K562 (cell line): ENCODE data around the gene DNAH1. TPM values are rescaled to one million over a fixed set of nuclear protein-coding genes. Genes with fewer than 3 reads are reported as not detected.

ENCODE experiments used
- BHLHE40 ChIP-seq: IDR thresholded peaks from 2 replicates; pipeline ENCODE4 v1.6.1; 2011; ENCODE audit warnings: low read length, improper control_type of control experiment
- CREM ChIP-seq: IDR thresholded peaks from 2 replicates; pipeline ENCODE4 v1.6.1; 2014; ENCODE audit warnings: antibody characterized with exemption, low read depth
- FOXA1 ChIP-seq: fragments of 450-650 bp; IDR thresholded peaks from 2 replicates; pipeline ENCODE4 v1.6.1; 2016; ENCODE audit warnings: mild to moderate bottlenecking, borderline replicate concordance
- GABPB1 ChIP-seq: sonication (generic); formaldehyde crosslinking; IDR thresholded peaks from 2 replicates; pipeline ENCODE4 v1.8.0; 2022; ENCODE audit warnings: mild to moderate bottlenecking, missing genetic modification reagents
- MCM2 ChIP-seq: fragments of 450-650 bp; IDR thresholded peaks from 2 replicates; pipeline ENCODE4 v1.6.1; 2017; ENCODE audit warnings: low read depth, mild to moderate bottlenecking
- RNF2 ChIP-seq: sonication (generic); IDR thresholded peaks from 2 replicates; pipeline ENCODE4 v1.6.1; 2016
- XRCC5 ChIP-seq: fragments of 200-400 bp; formaldehyde crosslinking; IDR thresholded peaks from 2 replicates; pipeline ENCODE4 v1.6.1; 2017; ENCODE audit warnings: low read depth, mild to moderate bottlenecking, low read length
- YY1 ChIP-seq, 3 experiments: IDR thresholded peaks; 2 replicates each; pipeline ENCODE4 v1.6.1; 2011; ENCODE audit warnings: low read length in 2 of 3, mild to moderate bottlenecking in 2 of 3, moderate library complexity in 2 of 3, borderline replicate concordance in 1 of 3, control low read depth in 1 of 3, low read depth in 1 of 3; ENCODE audit not compliant: insufficient read depth in 3 of 3, insufficient replicate concordance in 2 of 3, control insufficient read depth in 1 of 3, insufficient read length in 1 of 3; ENCODE audit errors: extremely low read depth in 1 of 3
- ZNF695 ChIP-seq: fragments of 450-650 bp; formaldehyde crosslinking; IDR thresholded peaks from 2 replicates; pipeline ENCODE4 v1.4.0; 2020; ENCODE audit warnings: mild to moderate bottlenecking, moderate library complexity
- polyA plus RNA-seq, 8 experiments: library from polyadenylated mRNA; depleted of rRNA in 4 of 8; stranded (reverse) in 5 of 8; unstranded in 3 of 8; fragments of >200 nt; fragmentation: Nextera tagmentation in 2 of 8; fragmentation: Illumina TruSeq in 1 of 8; extraction: Ambion mirVana in 2 of 8; extraction: Trizol in 1 of 8; gene quantifications; 2 replicates each; pipeline versions ENCODE4 v1.2.1 to v1.2.3, GENCODE V29; 2011 to 2014; ENCODE audit warnings: inconsistent platforms in 1 of 8, missing spikeins in 1 of 8
- total RNA-seq, 7 experiments: library from RNA; depleted of rRNA in 6 of 7; stranded (reverse); fragments of >200 nt in 6 of 7; fragmentation: Illumina TruSeq in 2 of 7; extraction: Trizol in 2 of 7; gene quantifications; 2 replicates each; pipeline versions ENCODE4 v1.2.1 to v1.2.3, GENCODE V29; 2011 to 2021; ENCODE audit warnings: low replicate concordance in 1 of 7
- TF ChIP-seq, protein P1 (sequence below): sonication (generic); formaldehyde crosslinking; IDR thresholded peaks from 2 replicates; pipeline ENCODE4 v1.8.0; 2022; ENCODE audit warnings: missing genetic modification reagents, mild to moderate bottlenecking, moderate library complexity, borderline replicate concordance
- TF ChIP-seq, protein P2 (sequence below): fragments of 250-450 bp; sonication (Bioruptor Pico); IDR thresholded peaks from 2 replicates; pipeline ENCODE4 v1.5.0; 2021
- TF ChIP-seq, protein P3 (sequence below): sonication (generic); formaldehyde crosslinking; IDR thresholded peaks from 2 replicates; pipeline ENCODE4 v1.9.0; 2022; ENCODE audit warnings: mild to moderate bottlenecking, missing genetic modification reagents
- TF ChIP-seq, protein P4 (sequence below): fragments of 250-450 bp; sonication (Bioruptor Pico); IDR thresholded peaks from 2 replicates; pipeline ENCODE4 v1.4.0; 2020; ENCODE audit warnings: mild to moderate bottlenecking, moderate library complexity

DNAH1 gene
- total and polyA plus RNA-seq, 9 of the 15 experiments (the other 6 are each of a cell fraction or from before 2014, with no cell fraction given) = 0.04 to 0.84 (median 0.50) TPM

DNA sequence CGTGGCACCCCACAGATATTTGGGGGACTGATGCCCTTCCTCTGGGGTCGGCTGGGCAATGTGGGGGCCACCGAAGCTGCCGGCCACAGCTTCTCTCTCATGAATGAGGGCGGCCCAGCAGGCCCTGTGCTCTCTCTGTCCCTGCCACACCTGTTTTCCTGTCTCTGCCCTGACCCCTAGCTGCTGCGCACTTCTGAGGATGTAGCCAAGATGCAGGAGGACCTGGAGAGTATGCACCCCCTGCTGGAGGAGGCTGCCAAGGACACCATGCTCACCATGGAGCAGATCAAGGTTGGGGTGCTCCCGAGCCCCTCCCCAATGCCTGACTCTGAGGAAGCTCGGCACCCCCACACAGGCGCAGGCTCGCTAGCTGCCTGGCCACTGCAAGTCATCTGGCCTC is 69.0 kb downstream of the DNAH1 start (continued):
- TF ChIP-seq YY1 (IDR thresholded peaks at IDR 0.05; ENCODE audit: borderline replicate concordance in 1 of 3, control insufficient read depth in 1 of 3, extremely low read depth in 1 of 3, insufficient read depth in 3 of 3, insufficient read length in 1 of 3, insufficient replicate concordance in 2 of 3, low read depth in 1 of 3, low read length in 2 of 3) (peak in 1 of 3 experiments; percentile 16), BHLHE40 (0 out of 2 replicates have a peak, but pooled peaks have one; percentile 18), FOXA1 (no peak), ZNF695 (CRISPR knock-in tag) (no peak), CREM (peak; percentile 31; the same call in 1 of the 2 replicates), XRCC5 (peak; percentile 59; the same call in 1 of the 2 replicates), GABPB1 (CRISPR knock-in tag) (peak; percentile 24; the same call in 1 of the 2 replicates), RNF2 (no peak), MCM2 (no peak)
- TF ChIP-seq, protein P1, sequence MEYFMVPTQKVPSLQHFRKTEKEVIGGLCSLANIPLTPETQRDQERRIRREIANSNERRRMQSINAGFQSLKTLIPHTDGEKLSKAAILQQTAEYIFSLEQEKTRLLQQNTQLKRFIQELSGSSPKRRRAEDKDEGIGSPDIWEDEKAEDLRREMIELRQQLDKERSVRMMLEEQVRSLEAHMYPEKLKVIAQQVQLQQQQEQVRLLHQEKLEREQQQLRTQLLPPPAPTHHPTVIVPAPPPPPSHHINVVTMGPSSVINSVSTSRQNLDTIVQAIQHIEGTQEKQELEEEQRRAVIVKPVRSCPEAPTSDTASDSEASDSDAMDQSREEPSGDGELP = peak; percentile 51; the same call in 1 of the 2 replicates
- TF ChIP-seq, protein P2, sequence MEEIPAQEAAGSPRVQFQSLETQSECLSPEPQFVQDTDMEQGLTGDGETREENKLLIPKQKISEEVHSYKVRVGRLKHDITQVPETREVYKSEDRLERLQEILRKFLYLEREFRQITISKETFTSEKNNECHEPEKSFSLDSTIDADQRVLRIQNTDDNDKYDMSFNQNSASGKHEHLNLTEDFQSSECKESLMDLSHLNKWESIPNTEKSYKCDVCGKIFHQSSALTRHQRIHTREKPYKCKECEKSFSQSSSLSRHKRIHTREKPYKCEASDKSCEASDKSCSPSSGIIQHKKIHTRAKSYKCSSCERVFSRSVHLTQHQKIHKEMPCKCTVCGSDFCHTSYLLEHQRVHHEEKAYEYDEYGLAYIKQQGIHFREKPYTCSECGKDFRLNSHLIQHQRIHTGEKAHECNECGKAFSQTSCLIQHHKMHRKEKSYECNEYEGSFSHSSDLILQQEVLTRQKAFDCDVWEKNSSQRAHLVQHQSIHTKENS (CRISPR knock-in tag) = no peak
- TF ChIP-seq, protein P3, sequence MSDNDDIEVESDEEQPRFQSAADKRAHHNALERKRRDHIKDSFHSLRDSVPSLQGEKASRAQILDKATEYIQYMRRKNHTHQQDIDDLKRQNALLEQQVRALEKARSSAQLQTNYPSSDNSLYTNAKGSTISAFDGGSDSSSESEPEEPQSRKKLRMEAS (CRISPR knock-in tag) = peak; percentile 57; the same call in 1 of the 2 replicates
- TF ChIP-seq, protein P4, sequence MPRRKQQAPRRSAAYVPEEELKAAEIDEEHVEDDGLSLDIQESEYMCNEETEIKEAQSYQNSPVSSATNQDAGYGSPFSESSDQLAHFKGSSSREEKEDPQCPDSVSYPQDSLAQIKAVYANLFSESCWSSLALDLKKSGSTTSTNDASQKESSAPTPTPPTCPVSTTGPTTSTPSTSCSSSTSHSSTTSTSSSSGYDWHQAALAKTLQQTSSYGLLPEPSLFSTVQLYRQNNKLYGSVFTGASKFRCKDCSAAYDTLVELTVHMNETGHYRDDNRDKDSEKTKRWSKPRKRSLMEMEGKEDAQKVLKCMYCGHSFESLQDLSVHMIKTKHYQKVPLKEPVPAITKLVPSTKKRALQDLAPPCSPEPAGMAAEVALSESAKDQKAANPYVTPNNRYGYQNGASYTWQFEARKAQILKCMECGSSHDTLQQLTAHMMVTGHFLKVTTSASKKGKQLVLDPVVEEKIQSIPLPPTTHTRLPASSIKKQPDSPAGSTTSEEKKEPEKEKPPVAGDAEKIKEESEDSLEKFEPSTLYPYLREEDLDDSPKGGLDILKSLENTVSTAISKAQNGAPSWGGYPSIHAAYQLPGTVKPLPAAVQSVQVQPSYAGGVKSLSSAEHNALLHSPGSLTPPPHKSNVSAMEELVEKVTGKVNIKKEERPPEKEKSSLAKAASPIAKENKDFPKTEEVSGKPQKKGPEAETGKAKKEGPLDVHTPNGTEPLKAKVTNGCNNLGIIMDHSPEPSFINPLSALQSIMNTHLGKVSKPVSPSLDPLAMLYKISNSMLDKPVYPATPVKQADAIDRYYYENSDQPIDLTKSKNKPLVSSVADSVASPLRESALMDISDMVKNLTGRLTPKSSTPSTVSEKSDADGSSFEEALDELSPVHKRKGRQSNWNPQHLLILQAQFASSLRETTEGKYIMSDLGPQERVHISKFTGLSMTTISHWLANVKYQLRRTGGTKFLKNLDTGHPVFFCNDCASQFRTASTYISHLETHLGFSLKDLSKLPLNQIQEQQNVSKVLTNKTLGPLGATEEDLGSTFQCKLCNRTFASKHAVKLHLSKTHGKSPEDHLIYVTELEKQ (CRISPR knock-in tag) = no peak
- TF ChIP-seq, all 486 proteins: peak for 23
